ENCODE results near the gene RPTOR. TPM values are rescaled to one million over a fixed set of nuclear protein-coding genes. Genes with fewer than 3 reads are reported as not detected.

Gene RPTOR
- total RNA-seq, 3 donors from 2014 or later, result 21.4 to 27.5 (median 23.6) TPM

GRCh38 chr17:80971704-80972304 is 427.2 kb downstream of the RPTOR start:
- Histone ChIP-seq H3K27me3 (peaks cover 0 to 37% of the 10 kb centered on the region in 2 donors), H3K4me1 (peaks cover 0 to 3% of the 10 kb centered on the region in 2 donors), H3K27ac (no peak overlapping the region), H3K4me3 (no peak overlapping the region), H3K36me3 (no peaks in the 10 kb centered on the region), H3K9me3 (no peaks in the 10 kb centered on the region)
- no peak for DNase-seq (ENCODE audit: low spot score in 2 of 2)
- TF ChIP-seq POLR2A (IDR thresholded peaks at IDR 0.05), result no peak
- no peak for TF ChIP-seq POLR2AphosphoS5 (IDR thresholded peaks at IDR 0.05)
- TF ChIP-seq, protein P1, sequence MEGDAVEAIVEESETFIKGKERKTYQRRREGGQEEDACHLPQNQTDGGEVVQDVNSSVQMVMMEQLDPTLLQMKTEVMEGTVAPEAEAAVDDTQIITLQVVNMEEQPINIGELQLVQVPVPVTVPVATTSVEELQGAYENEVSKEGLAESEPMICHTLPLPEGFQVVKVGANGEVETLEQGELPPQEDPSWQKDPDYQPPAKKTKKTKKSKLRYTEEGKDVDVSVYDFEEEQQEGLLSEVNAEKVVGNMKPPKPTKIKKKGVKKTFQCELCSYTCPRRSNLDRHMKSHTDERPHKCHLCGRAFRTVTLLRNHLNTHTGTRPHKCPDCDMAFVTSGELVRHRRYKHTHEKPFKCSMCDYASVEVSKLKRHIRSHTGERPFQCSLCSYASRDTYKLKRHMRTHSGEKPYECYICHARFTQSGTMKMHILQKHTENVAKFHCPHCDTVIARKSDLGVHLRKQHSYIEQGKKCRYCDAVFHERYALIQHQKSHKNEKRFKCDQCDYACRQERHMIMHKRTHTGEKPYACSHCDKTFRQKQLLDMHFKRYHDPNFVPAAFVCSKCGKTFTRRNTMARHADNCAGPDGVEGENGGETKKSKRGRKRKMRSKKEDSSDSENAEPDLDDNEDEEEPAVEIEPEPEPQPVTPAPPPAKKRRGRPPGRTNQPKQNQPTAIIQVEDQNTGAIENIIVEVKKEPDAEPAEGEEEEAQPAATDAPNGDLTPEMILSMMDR (IDR thresholded peaks at IDR 0.05), result no peak
- intact Hi-C loops (cut with DNase I; ENCODE audit: low total_unique reads), result no loop called here

GRCh38 chr17:80976701-80977100 is 432.1 kb downstream of the RPTOR start:
- Histone ChIP-seq H3K9me3 (no peaks in the 10 kb centered on the region), H3K27me3 (peaks cover 8 to 21% of the 10 kb centered on the region in 2 donors), H3K27ac (no peak overlapping the region), H3K4me3 (no peak overlapping the region), H3K4me1 (no peaks in the 10 kb centered on the region), H3K36me3 (no peaks in the 10 kb centered on the region)
- DNase-seq (ENCODE audit: low spot score in 2 of 2), result no peak
- TF ChIP-seq POLR2AphosphoS5 (IDR thresholded peaks at IDR 0.05) (no peak), POLR2A (IDR thresholded peaks at IDR 0.05) (no peak)
- TF ChIP-seq, protein P1 (IDR thresholded peaks at IDR 0.05), result no peak
- intact Hi-C loops (cut with DNase I; ENCODE audit: low total_unique reads), result no loop called here

DNA sequence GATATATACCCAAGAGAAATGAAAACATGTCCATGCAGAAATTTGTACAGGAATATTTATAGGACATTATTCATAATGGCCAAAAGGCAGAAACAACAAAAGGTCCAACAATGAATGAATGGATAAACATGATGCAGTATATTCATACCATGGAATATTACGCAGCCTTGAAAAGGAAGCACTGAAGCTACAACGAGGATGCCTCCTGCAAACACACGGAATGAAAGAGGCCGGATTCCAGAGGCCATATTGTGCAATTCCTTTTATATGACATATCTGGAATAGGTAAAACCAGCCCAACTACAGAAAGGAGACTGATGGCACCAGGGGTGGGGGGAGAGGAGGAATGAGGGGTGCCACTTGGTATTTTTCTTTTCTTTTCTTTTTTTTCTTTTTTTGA is 432.5 kb downstream of the RPTOR start:
- H3K27ac ChIP-seq, result no peak overlapping the region
- H3K4me1 ChIP-seq, result no peaks in the 10 kb centered on the region
- intact Hi-C loops (cut with DNase I; ENCODE audit: low total_unique reads), result no loop called here
- H3K36me3 ChIP-seq, result no peaks in the 10 kb centered on the region
- peaks cover 8 to 16% of the 10 kb centered on the region in 2 donors for H3K27me3 ChIP-seq
- no peak for DNase-seq (ENCODE audit: low spot score in 2 of 2)
- H3K4me3 ChIP-seq, result no peak overlapping the region
- TF ChIP-seq POLR2AphosphoS5 (IDR thresholded peaks at IDR 0.05), result no peak
- TF ChIP-seq POLR2A (IDR thresholded peaks at IDR 0.05), result no peak
- TF ChIP-seq, protein P1 (IDR thresholded peaks at IDR 0.05), result no peak
- no peaks in the 10 kb centered on the region for H3K9me3 ChIP-seq

GRCh38 chr17:80978499-80979497 is 434.2 kb downstream of the RPTOR start:
- H3K36me3 ChIP-seq, result no peaks in the 10 kb centered on the region
- H3K4me3 ChIP-seq, result no peak overlapping the region
- H3K9me3 ChIP-seq, result no peaks in the 10 kb centered on the region
- no peak overlapping the region for H3K27ac ChIP-seq
- intact Hi-C loops (cut with DNase I; ENCODE audit: low total_unique reads), result no loop called here
- TF ChIP-seq POLR2A (IDR thresholded peaks at IDR 0.05) (no peak), POLR2AphosphoS5 (IDR thresholded peaks at IDR 0.05) (no peak)
- TF ChIP-seq, protein P1 (IDR thresholded peaks at IDR 0.05), result no peak
- DNase-seq (ENCODE audit: low spot score in 2 of 2), result no peak
- peaks cover 8 to 14% of the 10 kb centered on the region in 2 donors for H3K27me3 ChIP-seq
- H3K4me1 ChIP-seq, result no peaks in the 10 kb centered on the region
